ENCODE results near the gene CAMSAP1. TPM values are rescaled to one million over a fixed set of nuclear protein-coding genes. Genes with fewer than 3 reads are reported as not detected.

CAMSAP1 gene
- total and polyA plus RNA-seq, 10 of the 15 experiments (the other 5 are each of a cell fraction or from before 2014, with no cell fraction given), result 1.4 to 24.7 (median 8.0) TPM

- TF ChIP-seq NFXL1 (IDR thresholded peaks at IDR 0.05; ENCODE audit: borderline replicate concordance) (no peak), CREM (IDR thresholded peaks at IDR 0.05; ENCODE audit: low read depth) (no peak), RUNX3 (IDR thresholded peaks at IDR 0.05; ENCODE audit: low read length) (no peak), ZNF622 (IDR thresholded peaks at IDR 0.05) (no peak), HDGF (IDR thresholded peaks at IDR 0.05) (no peak), MAX (IDR thresholded peaks at IDR 0.05; ENCODE audit: low read depth, low read length) (no peak), ZNF217 (IDR thresholded peaks at IDR 0.05) (no peak), GABPA (IDR thresholded peaks at IDR 0.05; ENCODE audit: low read depth) (no peak)
These were observed 79.3 kb downstream of the CAMSAP1 start (continued) for GRCh38 chr9:135827866-135828580.

- no peaks in the 10 kb centered on the region for H4K20me1 ChIP-seq (ENCODE audit: control insufficient read depth, insufficient read depth)
- H3K4me2 ChIP-seq (ENCODE audit: control insufficient read depth, insufficient read depth), result no peak overlapping the region
- ChIA-PET CTCF (interaction anchor here (2.2 kb wide), 1 partner anchor 37 kb away, joined by 5 read pairs; no protein-coding TSS in a partner anchor), POLR2A (no interaction called here), SMC1A (ENCODE audit: uncharacterized antibody, unreplicated experiment) (no interaction called here), RAD21 (ENCODE audit: unreplicated experiment) (no interaction called here)
- no TSS peak for BruUV-seq (replicated peaks)
- no peak for ATAC-seq
- intact Hi-C loops (cut with micrococcal nuclease; ENCODE audit: unreplicated experiment) (no loop called here), in situ Hi-C loops (cut with MboI) (no loop called here)
- 94% methylated on average over 12 of the region's 12 CpGs for WGBS (ENCODE audit: insufficient coverage, insufficient replicate concordance, low lambda C conversion rate, missing lambda C conversion rate)
- H3K9ac ChIP-seq (ENCODE audit: control insufficient read depth, insufficient read depth, low read length), result no peak overlapping the region
- no peaks in the 10 kb centered on the region for H3K27me3 ChIP-seq (replicated peaks in 1 of 2; ENCODE audit: control insufficient read depth in 2 of 2, insufficient read depth in 2 of 2, low read length in 1 of 2)
- FAIRE-seq, result no peak
- H3K27ac ChIP-seq (ENCODE audit: control insufficient read depth, insufficient read depth), result no peak overlapping the region
- no peak overlapping the region for H2AFZ ChIP-seq (ENCODE audit: control insufficient read depth, low read depth, low read length)
- DNase-seq (ENCODE audit: low read depth, low spot score), result no peak
- H3K4me3 ChIP-seq, result no peak overlapping the region
- H3K36me3 ChIP-seq (ENCODE audit: control insufficient read depth in 2 of 2, insufficient read depth in 2 of 2, low read length in 1 of 2), result peaks cover 12 to 15% of the 10 kb centered on the region in 2 experiments; a peak in 3 of 4 replicates
- H3K4me1 ChIP-seq (ENCODE audit: control insufficient read depth, insufficient read depth, low read length), result no peaks in the 10 kb centered on the region
- no peaks in the 10 kb centered on the region for H3K79me2 ChIP-seq (ENCODE audit: control insufficient read depth, insufficient read depth, low read length)
- no peak for TF ChIP-seq ZBTB11 (CRISPR knock-in tag; IDR thresholded peaks at IDR 0.05)
- TF ChIP-seq RAD21 (IDR thresholded peaks at IDR 0.05; ENCODE audit: insufficient read depth, low read depth, low read length), result no peak
- TF ChIP-seq NR2F1 (conservative IDR thresholded peaks at IDR 0.05), result no peak
- TF ChIP-seq ZZZ3 (IDR thresholded peaks at IDR 0.05; ENCODE audit: control insufficient read depth, insufficient read length, low read depth), result no peak
- H3K9me3 ChIP-seq (replicated peaks; ENCODE audit: control insufficient read depth, insufficient read depth, low read length), result peaks cover 2% of the 10 kb centered on the region; the same call in 1 of the 3 replicates
These were observed 80.0 kb downstream of the CAMSAP1 start for GRCh38 chr9:135827301-135827700.
